Effector memory CD8-positive, alpha-beta T cell (primary cell): Measurements from ENCODE around the gene KAZALD1.

Source experiments
- ATAC-seq: fragments of 150-1000 bp; cut with Tn5 transposase; replicated peaks from 2 replicates; pipeline ENCODE4 v1.10.0; 2021; ENCODE audit warnings: mild to moderate bottlenecking, moderate library complexity
- DNase-seq, 3 experiments: peaks; one replicate each; pipeline ENCODE4 v3.0.0; 2021
- H3K27ac Mint-ChIP-seq, 2 donors: one replicate each; pipeline ENCODE4 v1.8.0; 2022; ENCODE audit warnings: mild to moderate bottlenecking in 2 of 2, mixed read lengths in 2 of 2, moderate library complexity in 2 of 2
- H3K27me3 Mint-ChIP-seq, 2 donors: one replicate each; pipeline ENCODE4 v1.8.0; 2022; ENCODE audit warnings: mixed read lengths in 2 of 2
- H3K36me3 Mint-ChIP-seq: one replicate; pipeline ENCODE4 v1.8.0; 2022; ENCODE audit warnings: mild to moderate bottlenecking, moderate library complexity, mixed read lengths; ENCODE audit not compliant: insufficient read depth
- H3K4me1 Mint-ChIP-seq, 2 donors: one replicate each; pipeline ENCODE4 v1.8.0; 2022; ENCODE audit warnings: low read depth in 2 of 2, mixed read lengths in 2 of 2
- H3K4me3 Mint-ChIP-seq, 2 donors: one replicate each; pipeline ENCODE4 v1.8.0; 2022; ENCODE audit warnings: mild to moderate bottlenecking in 2 of 2, mixed read lengths in 2 of 2, moderate library complexity in 2 of 2
- H3K9me3 Mint-ChIP-seq, 2 donors: one replicate each; pipeline ENCODE4 v1.8.0; 2022; ENCODE audit warnings: mixed read lengths in 2 of 2

The KAZALD1 gene

GRCh38 chr10:101046332-101047238 is 15.2 kb upstream of the KAZALD1 start:
- peaks cover 28 to 36% of the 10 kb centered on the region in 2 donors for H3K4me1 Mint-ChIP-seq
- DNase-seq (no peak), ATAC-seq (no peak)
- peaks cover 42 to 55% of the 10 kb centered on the region in 2 donors for H3K27me3 Mint-ChIP-seq
- H3K36me3 Mint-ChIP-seq: peaks cover 10% of the 10 kb centered on the region
- H3K4me3 Mint-ChIP-seq: no peak overlapping the region
- no peak overlapping the region for H3K27ac Mint-ChIP-seq
- no peaks in the 10 kb centered on the region for H3K9me3 Mint-ChIP-seq

GRCh38 chr10:101047268-101047667 is 14.5 kb upstream of the KAZALD1 start:
- H3K27ac Mint-ChIP-seq: no peak overlapping the region
- H3K27me3 Mint-ChIP-seq: peaks cover 42 to 55% of the 10 kb centered on the region in 2 donors
- peaks cover 24 to 34% of the 10 kb centered on the region in 2 donors for H3K4me1 Mint-ChIP-seq
- H3K9me3 Mint-ChIP-seq: no peaks in the 10 kb centered on the region
- DNase-seq (no peak), ATAC-seq (no peak)
- peaks cover 10% of the 10 kb centered on the region for H3K36me3 Mint-ChIP-seq
- no peak overlapping the region for H3K4me3 Mint-ChIP-seq

GRCh38 chr10:101047961-101048892 is 13.6 kb upstream of the KAZALD1 start:
- Mint-ChIP-seq H3K4me3 (no peak overlapping the region), H3K27ac (no peak overlapping the region), H3K9me3 (no peaks in the 10 kb centered on the region), H3K36me3 (peaks cover 5% of the 10 kb centered on the region), H3K4me1 (peaks cover 15 to 24% of the 10 kb centered on the region in 2 donors), H3K27me3 (peaks cover 42 to 55% of the 10 kb centered on the region in 2 donors)
- DNase-seq: no peak
- no peak for ATAC-seq

- Mint-ChIP-seq H3K4me1 (peaks cover 11 to 20% of the 10 kb centered on the region in 2 donors), H3K36me3 (peaks cover 5% of the 10 kb centered on the region), H3K27me3 (peaks cover 42 to 55% of the 10 kb centered on the region in 2 donors), H3K9me3 (no peaks in the 10 kb centered on the region), H3K27ac (peak overlapping the region in 1 of 2 donors; percentile 75), H3K4me3 (peak overlapping the region; percentile 22 to 70)
- ATAC-seq (peak; percentile 93), DNase-seq (peak; percentile 76 to 85 (median 84))
Observed at GRCh38 chr10:101050208-101051069, 11.3 kb upstream of the KAZALD1 start.

DNA sequence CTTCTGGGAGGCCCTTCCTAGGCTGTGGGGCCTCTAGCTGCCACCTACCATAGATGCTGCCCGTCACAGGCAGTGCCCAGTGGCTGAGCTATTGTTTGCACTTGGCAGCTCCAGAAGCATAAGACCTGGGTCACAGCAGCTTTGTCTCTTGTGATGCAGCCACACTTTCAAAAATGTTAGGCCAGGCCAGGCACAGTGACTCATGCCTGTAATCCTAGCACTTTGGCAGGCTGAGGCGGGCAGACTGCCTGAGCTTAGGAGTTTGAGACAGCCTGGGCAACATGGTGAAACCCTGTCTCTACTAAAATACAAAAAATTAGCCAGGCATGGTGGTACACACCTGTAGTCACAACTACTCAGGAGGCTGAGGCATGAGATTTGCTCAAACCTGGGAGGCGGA is 9.5 kb upstream of the KAZALD1 start:
- DNase-seq (no peak), ATAC-seq (no peak)
- peaks cover 5% of the 10 kb centered on the region for H3K36me3 Mint-ChIP-seq
- H3K9me3 Mint-ChIP-seq: no peaks in the 10 kb centered on the region
- peaks cover 11 to 20% of the 10 kb centered on the region in 2 donors for H3K4me1 Mint-ChIP-seq
- peaks cover 35 to 43% of the 10 kb centered on the region in 2 donors for H3K27me3 Mint-ChIP-seq
- H3K4me3 Mint-ChIP-seq: no peak overlapping the region
- H3K27ac Mint-ChIP-seq: no peak overlapping the region

DNA sequence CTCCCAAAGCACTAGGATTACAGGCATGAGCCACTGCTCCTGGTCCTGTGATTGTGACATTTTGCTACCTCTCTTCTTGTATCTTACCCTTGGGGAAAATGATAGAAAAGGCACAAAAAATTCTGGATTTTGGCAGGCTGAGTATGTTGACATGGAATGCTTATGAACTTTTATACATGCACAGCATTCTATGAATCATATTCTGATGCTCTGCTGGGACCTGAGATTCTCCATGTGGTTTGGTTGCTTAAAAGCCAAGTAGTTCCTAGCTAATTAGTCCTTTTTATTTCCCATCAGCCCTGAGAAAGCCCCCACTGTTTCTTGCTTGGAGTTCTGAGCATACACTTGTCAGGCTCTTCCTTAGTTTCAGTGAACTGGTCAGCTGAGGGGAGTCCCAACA is 8.3 kb upstream of the KAZALD1 start:
- no peak overlapping the region for H3K27ac Mint-ChIP-seq
- DNase-seq (no peak), ATAC-seq (no peak)
- peaks cover 5% of the 10 kb centered on the region for H3K36me3 Mint-ChIP-seq
- H3K4me3 Mint-ChIP-seq: no peak overlapping the region
- H3K27me3 Mint-ChIP-seq: peaks cover 25 to 31% of the 10 kb centered on the region in 2 donors
- no peaks in the 10 kb centered on the region for H3K9me3 Mint-ChIP-seq
- peaks cover 9 to 20% of the 10 kb centered on the region in 2 donors for H3K4me1 Mint-ChIP-seq

- Mint-ChIP-seq H3K36me3 (peaks cover 2% of the 10 kb centered on the region), H3K4me1 (peaks cover 10 to 15% of the 10 kb centered on the region in 2 donors), H3K27ac (no peak overlapping the region), H3K9me3 (no peaks in the 10 kb centered on the region), H3K27me3 (peaks cover 17 to 22% of the 10 kb centered on the region in 2 donors), H3K4me3 (no peak overlapping the region)
- DNase-seq (no peak), ATAC-seq (no peak)
Observed at GRCh38 chr10:101054351-101054750, 7.4 kb upstream of the KAZALD1 start.

DNA sequence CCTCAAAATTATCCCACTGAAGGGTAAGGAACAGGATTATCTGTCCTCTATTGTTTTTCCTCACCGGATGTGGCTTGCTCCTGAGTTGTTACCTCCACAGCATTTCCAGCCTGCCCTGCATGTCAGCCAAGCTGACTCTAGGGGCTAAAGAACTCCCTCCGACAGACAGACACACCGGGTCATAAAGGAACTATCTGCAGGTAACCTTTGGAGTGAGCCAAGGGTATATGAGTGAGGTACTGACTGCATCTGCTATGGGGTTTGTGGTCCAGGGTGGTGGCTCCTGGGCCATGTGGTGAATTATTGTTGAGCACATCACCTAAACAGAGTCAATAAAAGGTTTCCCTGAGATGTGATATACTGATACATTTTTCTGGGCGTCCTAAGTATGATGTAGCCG is 6.9 kb upstream of the KAZALD1 start:
- peaks cover 11 to 17% of the 10 kb centered on the region in 2 donors for H3K27me3 Mint-ChIP-seq
- peaks cover 11 to 13% of the 10 kb centered on the region in 2 donors for H3K4me1 Mint-ChIP-seq
- ATAC-seq (no peak), DNase-seq (no peak)
- no peak overlapping the region for H3K27ac Mint-ChIP-seq
- H3K36me3 Mint-ChIP-seq: peaks cover 1% of the 10 kb centered on the region
- H3K9me3 Mint-ChIP-seq: no peaks in the 10 kb centered on the region
- no peak overlapping the region for H3K4me3 Mint-ChIP-seq

DNA sequence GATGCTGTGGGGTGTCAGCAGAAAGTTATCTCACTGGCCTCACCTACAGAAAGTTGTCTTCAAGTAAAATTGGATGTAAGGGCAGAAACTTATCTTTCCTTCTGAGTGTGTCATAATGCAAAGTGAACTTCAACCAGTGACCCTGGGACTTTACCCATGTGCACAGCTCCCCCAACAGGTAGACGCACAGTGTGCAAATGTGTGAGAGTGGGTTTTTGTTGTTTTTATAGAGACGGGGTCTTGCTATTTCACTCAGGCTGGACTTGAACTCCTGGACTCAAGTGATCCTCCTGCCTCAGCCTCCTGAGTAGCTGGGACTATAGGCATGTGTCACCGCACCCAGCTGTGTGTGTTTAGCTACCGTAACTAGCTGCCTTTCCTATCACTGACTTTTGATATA is 6.4 kb upstream of the KAZALD1 start:
- Mint-ChIP-seq H3K36me3 (peaks cover 6% of the 10 kb centered on the region), H3K27ac (no peak overlapping the region), H3K27me3 (peaks cover 8 to 12% of the 10 kb centered on the region in 2 donors), H3K4me3 (no peak overlapping the region), H3K9me3 (no peaks in the 10 kb centered on the region), H3K4me1 (peaks cover 12 to 14% of the 10 kb centered on the region in 2 donors)
- ATAC-seq (no peak), DNase-seq (no peak)

DNA sequence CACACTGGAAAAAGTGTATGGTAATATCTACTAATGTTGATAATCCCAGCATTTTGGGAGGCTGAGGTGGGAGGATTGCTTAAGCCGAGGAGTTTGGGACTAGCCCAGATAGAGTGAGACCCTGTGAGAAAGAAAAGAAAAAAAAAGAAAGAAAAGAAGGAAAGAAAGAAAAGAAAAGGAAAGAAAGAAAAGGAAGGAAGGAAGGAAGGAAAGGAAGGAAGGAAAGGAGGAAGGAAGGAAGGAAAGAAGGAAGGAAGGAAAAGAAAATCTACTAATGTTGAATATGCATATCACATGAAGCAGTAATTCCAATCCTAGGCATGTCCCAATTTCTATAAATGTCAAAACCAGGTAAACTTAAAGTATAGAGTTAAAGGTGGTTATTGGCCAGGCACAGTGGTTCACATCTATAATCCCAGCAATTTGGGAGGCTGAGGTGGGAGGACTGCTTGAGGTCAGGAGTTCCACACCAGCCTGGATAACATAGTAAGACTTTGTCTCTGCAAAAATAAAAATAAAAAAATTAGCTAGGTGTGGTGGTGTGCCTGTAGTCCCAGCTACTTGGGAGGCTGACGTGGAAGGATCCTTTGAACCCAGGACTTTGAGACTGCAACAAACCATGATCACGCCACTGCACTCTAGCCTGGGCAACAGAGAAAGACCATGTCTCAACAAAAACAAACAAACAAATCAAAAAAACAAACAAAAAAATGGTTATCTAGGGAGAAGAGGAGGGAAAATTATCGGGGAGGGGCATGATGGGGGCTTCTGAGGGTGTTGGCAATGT is 5.2 kb upstream of the KAZALD1 start:
- Mint-ChIP-seq H3K27ac (peak overlapping the region in 1 of 2 donors; percentile 3), H3K4me3 (no peak overlapping the region), H3K27me3 (peaks cover 0 to under 1% of the 10 kb centered on the region in 2 donors), H3K36me3 (peaks cover 11% of the 10 kb centered on the region), H3K9me3 (no peaks in the 10 kb centered on the region), H3K4me1 (peaks cover 10 to 14% of the 10 kb centered on the region in 2 donors)
- no peak for DNase-seq
- no peak for ATAC-seq

DNA sequence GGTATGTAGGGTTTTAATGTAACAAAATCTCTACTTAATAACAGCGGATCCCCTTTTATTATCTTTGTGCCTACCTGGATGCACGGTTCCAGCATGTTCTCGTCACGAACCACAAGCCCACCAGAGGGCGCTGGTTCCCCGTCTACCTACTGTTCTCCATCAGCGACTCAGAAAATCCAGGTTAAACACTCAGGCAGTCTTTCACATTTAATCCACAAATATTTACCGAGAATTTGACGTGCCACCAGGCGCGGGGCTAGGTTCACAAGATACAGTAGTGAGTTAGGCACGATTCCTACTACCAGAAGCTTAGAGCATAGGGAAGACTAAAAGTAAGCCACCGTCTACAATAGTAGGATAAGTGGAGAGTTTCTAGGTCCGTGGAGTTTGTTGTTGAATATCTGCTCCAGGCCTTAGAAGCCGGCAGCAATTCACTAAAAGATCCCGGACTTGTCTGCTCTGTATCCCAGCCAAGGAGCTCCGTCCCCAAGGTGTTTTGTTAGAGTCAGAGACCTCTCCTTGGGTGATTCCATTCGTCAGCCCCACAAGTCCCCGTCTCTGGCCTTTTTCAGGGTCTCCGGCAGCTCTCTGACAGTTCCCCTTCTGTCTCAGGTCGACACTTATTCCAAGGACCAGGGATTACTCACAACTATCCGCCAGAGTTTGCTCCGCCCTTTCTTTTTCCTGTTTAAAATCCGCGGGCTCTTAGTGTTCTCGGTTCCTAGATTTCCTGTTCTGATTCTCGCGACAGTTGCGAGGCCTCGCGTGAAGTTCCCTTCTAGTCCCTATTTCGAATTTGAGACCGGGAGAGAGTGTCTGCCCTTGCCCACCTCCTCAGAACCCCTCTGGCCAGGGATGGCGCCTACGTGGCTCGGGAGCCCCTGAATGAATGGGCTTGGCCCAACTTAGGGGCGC is 1.5 kb upstream of the KAZALD1 start:
- Mint-ChIP-seq H3K27me3 (peaks cover 18 to 21% of the 10 kb centered on the region in 2 donors), H3K36me3 (peaks cover 11% of the 10 kb centered on the region), H3K27ac (peak overlapping the region; percentile 85 to 95), H3K4me1 (peaks cover 17 to 23% of the 10 kb centered on the region in 2 donors), H3K9me3 (no peaks in the 10 kb centered on the region), H3K4me3 (peak overlapping the region; percentile 94)
- ATAC-seq (peak; percentile 71), DNase-seq (peak; percentile 89 to 94 (median 90))
